GM12872 (cell line): ENCODE results near the gene PRPF4.

Experiments
- CTCF ChIP-seq: IDR thresholded peaks from 3 replicates; pipeline ENCODE4 v1.5.1; 2011; ENCODE audit warnings: low read depth, mild to moderate bottlenecking, low read length, moderate library complexity; ENCODE audit not compliant: insufficient read depth

PRPF4 gene

GRCh38 chr9:113257863-113258262 lies 17.6 kb upstream of the PRPF4 start:
- no peak for TF ChIP-seq CTCF

GRCh38 chr9:113258282-113258681 lies 17.2 kb upstream of the PRPF4 start:
- no peak for TF ChIP-seq CTCF

DNA sequence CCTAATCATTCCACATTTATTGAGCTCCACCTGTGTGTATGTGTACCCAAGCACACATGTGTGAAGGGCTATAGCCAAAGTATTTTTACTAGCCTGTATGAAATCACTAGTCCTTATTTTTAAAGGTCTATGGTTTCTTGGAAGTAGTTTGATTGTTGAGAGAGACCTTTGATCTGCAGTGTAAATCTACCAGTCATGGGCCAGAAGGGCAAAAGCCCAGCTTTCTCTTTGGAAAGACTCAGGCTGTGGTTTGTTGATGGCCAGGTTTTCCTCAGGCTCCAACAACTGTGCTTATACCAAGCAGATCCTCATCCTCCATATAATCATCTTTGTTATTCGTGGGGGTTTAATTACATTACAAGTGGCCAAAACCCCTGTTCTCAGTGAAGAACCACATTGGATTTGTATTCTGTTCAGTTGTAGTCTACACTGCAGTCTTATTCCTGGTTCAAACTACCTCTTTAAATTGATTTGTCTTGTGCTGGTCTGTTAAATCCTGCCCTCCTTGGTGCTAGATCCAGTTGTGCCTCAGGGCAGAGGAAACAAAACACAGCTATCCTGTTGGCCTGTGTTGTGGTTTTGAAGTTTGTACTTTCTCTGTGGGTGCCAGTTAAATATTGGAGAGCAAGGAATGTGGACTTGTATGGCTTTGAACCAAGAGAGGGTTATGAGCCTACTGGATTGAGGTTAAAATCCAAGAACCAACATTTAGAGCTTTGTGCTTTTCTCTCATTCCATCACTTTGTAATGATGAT lies 13.4 kb upstream of the PRPF4 start:
- no peak for TF ChIP-seq CTCF

GRCh38 chr9:113266174-113266573 lies 9.3 kb upstream of the PRPF4 start:
- TF ChIP-seq CTCF: no peak

DNA sequence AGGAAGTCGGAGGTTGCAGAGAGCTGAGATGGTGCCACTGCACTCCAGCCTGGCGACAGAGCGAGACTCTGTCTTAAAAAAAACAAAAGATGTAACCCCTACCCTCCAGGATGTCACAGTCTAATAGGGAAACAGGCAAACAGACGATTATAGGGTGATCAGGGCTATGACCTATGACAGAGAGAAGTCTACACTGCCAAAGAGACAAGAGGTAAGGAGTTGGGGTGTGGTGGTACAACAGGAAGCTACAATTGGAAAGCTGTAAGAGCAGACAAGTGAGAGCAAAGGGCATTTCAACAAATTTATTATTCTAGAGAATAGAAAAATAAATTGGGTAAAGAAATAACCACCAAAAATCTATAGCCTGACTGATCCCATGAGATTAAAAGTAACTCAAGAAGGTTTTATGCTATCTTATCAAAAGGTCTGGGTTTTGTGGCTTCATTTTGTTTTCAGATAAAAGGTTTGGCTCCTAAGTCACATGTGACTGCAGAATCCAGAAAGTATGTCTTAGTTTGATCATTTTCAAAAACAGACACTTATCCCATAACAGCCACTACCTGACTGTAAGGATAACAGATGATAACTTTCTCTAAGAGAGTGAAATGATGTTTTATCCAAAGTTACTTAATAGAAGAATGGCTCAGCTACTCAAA lies 7.4 kb upstream of the PRPF4 start:
- TF ChIP-seq CTCF: no peak

- no peak for TF ChIP-seq CTCF
Observed at GRCh38 chr9:113269355-113269754, 6.1 kb upstream of the PRPF4 start.

GRCh38 chr9:113269871-113270270 lies 5.6 kb upstream of the PRPF4 start:
- TF ChIP-seq CTCF: no peak
